Measurements from ENCODE around the gene MSI2.

DNA sequence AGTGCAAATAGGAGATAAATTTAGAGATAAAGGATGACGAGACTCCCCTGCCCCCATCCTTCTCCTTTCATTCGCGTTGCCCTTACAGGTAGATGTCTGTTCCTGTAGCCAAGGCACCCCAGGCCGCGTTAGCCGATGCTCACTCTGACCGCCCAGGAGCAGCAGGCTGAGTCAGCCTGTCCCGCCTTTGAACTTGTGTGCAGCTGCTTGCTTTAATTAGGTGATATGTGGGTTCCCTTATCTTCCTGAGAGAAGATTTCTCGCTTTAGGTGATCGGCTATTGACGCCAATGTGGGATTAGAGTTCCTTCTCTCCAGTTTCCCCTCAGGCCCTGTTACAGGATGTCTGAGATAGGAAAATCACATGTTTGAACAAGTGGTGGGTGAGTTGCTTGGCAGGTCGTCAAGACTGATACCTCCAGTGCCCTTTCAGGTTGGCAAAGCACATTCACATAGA, 119.5 kb downstream of the MSI2 start:
- TF ChIP-seq CSDC2 (CRISPR knock-in tag; IDR thresholded peaks at IDR 0.05), result no peak
- no peak for TF ChIP-seq ZNF8 (CRISPR knock-in tag; IDR thresholded peaks at IDR 0.05)
- TF ChIP-seq, protein P1, sequence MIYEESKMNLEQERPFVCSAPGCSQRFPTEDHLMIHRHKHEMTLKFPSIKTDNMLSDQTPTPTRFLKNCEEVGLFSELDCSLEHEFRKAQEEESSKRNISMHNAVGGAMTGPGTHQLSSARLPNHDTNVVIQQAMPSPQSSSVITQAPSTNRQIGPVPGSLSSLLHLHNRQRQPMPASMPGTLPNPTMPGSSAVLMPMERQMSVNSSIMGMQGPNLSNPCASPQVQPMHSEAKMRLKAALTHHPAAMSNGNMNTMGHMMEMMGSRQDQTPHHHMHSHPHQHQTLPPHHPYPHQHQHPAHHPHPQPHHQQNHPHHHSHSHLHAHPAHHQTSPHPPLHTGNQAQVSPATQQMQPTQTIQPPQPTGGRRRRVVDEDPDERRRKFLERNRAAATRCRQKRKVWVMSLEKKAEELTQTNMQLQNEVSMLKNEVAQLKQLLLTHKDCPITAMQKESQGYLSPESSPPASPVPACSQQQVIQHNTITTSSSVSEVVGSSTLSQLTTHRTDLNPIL (CRISPR knock-in tag; IDR thresholded peaks at IDR 0.05; ENCODE audit: low read depth), result no peak
- TF ChIP-seq CSRNP3 (CRISPR knock-in tag; IDR thresholded peaks at IDR 0.05), result no peak
- TF ChIP-seq ZNF70 (CRISPR knock-in tag; IDR thresholded peaks at IDR 0.05), result no peak
- TF ChIP-seq RARB (CRISPR knock-in tag; IDR thresholded peaks at IDR 0.05), result no peak
